Body of pancreas (tissue), 4 donors: ENCODE data around the gene SNX17. TPM values are rescaled to one million over a fixed set of nuclear protein-coding genes. Genes with fewer than 3 reads are reported as not detected.

Experiments used
- ATAC-seq: fragments of 150-250 bp; one replicate; pipeline ENCODE4 v1.9.1; 2016
- DNase-seq, 4 donors: peaks; one replicate each; pipeline ENCODE4 v3.0.0-alpha.2; 2019
- H3K27ac ChIP-seq, 4 donors: fragments of 200-600 bp; sonication (generic); 1 replicate in 3 of 4; 2 replicates in 1 of 4; pipeline versions ENCODE4 v1.5.1 to v1.6.1; 2016 to 2019; ENCODE audit warnings: mild to moderate bottlenecking in 1 of 4, mixed read lengths in 1 of 4, moderate library complexity in 1 of 4
- H3K27me3 ChIP-seq, 2 donors: fragments of 200-600 bp; sonication (generic); one replicate each; pipeline ENCODE4 v1.6.0; 2016; ENCODE audit warnings: mild to moderate bottlenecking in 1 of 2
- H3K36me3 ChIP-seq, 2 donors: fragments of 200-600 bp; sonication (generic); replicated peaks in 1 of 2; 2 replicates each; pipeline ENCODE4 v1.5.1; 2016; ENCODE audit warnings: low read depth in 2 of 2; ENCODE audit not compliant: insufficient read depth in 1 of 2
- H3K4me1 ChIP-seq: fragments of 200-600 bp; sonication (generic); one replicate; pipeline ENCODE4 v1.6.0; 2016
- H3K4me3 ChIP-seq, 2 donors: fragments of 200-600 bp; sonication (generic); 1 replicate in 1 of 2; 2 replicates in 1 of 2; pipeline ENCODE4 v1.5.1; 2016 to 2019
- H3K9me3 ChIP-seq, 3 donors: fragments of 200-600 bp; sonication (generic); 1 replicate in 2 of 3; 2 replicates in 1 of 3; pipeline ENCODE4 v1.5.1; 2016
- POLR2A ChIP-seq, 3 donors: fragments of 450-650 bp; IDR thresholded peaks; one replicate each; pipeline ENCODE4 v1.6.1; 2016; ENCODE audit warnings: antibody characterized with exemption in 3 of 3, mild to moderate bottlenecking in 2 of 3
- WGBS, 2 donors: methylation state at CpG; one replicate each; pipeline ENCODE4 v1.1.5; 2017; 5-methylcytosine and 5-hydroxymethylcytosine counted together
- intact Hi-C: fragments of 100-400 bp; cut with DNase I; formaldehyde crosslinking; loops from one replicate; pipeline ENCODE4 v1.15.1; 2023
- total RNA-seq, 2 donors: library from RNA; depleted of rRNA; stranded (reverse); fragments of >200 nt; gene quantifications; one replicate each; pipeline ENCODE4 v1.1.0, GENCODE V29; 2016
- TF ChIP-seq, protein P1 (sequence below), 7 experiments: fragments of 450-650 bp in 4 of 7; fragments of 200-600 bp in 3 of 7; sonication (generic) in 3 of 7; IDR thresholded peaks; one replicate each; pipeline ENCODE4 v1.5.1; 2016 to 2019; ENCODE audit warnings: antibody characterized with exemption in 7 of 7

The SNX17 gene
- total RNA-seq, 2 donors from 2014 or later: 50.4 to 70.8 TPM

DNA sequence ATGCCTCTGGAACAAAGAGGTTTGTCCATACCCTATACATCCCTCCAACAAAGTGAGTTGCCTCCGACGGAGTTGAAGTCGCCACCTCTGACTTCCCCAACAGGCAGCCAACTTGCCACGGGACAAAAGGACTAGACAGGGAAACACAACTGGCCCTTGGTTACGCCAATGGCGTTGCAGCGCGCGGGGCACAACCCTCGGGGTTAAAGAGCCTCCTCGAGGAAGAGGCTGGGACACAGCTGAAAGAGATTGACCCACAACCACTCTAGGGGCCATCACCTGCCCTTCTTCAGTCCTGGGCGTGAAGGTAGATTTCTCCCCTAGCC lies 14.4 kb upstream of the SNX17 start:
- ATAC-seq (peak; percentile 5), DNase-seq (peak in 3 of 4 donors; percentile 35 to 60 (median 45))
- Histone ChIP-seq H3K4me3 (peak overlapping the region; percentile 72 to 80), H3K4me1 (peaks cover 38% of the 10 kb centered on the region), H3K9me3 (no peaks in the 10 kb centered on the region), H3K27me3 (no peaks in the 10 kb centered on the region), H3K36me3 (no peaks in the 10 kb centered on the region), H3K27ac (peak overlapping the region; percentile 75 to 93 (median 88))
- 0 to 1% methylated on average over 11 of the region's 12 CpGs for WGBS, 2 donors
- TF ChIP-seq, protein P1, sequence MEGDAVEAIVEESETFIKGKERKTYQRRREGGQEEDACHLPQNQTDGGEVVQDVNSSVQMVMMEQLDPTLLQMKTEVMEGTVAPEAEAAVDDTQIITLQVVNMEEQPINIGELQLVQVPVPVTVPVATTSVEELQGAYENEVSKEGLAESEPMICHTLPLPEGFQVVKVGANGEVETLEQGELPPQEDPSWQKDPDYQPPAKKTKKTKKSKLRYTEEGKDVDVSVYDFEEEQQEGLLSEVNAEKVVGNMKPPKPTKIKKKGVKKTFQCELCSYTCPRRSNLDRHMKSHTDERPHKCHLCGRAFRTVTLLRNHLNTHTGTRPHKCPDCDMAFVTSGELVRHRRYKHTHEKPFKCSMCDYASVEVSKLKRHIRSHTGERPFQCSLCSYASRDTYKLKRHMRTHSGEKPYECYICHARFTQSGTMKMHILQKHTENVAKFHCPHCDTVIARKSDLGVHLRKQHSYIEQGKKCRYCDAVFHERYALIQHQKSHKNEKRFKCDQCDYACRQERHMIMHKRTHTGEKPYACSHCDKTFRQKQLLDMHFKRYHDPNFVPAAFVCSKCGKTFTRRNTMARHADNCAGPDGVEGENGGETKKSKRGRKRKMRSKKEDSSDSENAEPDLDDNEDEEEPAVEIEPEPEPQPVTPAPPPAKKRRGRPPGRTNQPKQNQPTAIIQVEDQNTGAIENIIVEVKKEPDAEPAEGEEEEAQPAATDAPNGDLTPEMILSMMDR (IDR thresholded peaks at IDR 0.05): no peak
- no peak for TF ChIP-seq POLR2A (IDR thresholded peaks at IDR 0.05)
- intact Hi-C loops: no loop called here

GRCh38 chr2:27356382-27357181 lies 13.8 kb upstream of the SNX17 start, which contains the start of gene GTF3C2:
Gene GTF3C2 (minus strand): TSS chr2:27356764. CDS start chr2:27343554, 13,210 bp downstream.
- intact Hi-C loops: no loop called here
- peak; percentile 95 to 97 (median 96) for DNase-seq
- WGBS, 2 donors: 0 to 1% methylated on average over 24 to 67 of the region's 67 CpGs

DNA sequence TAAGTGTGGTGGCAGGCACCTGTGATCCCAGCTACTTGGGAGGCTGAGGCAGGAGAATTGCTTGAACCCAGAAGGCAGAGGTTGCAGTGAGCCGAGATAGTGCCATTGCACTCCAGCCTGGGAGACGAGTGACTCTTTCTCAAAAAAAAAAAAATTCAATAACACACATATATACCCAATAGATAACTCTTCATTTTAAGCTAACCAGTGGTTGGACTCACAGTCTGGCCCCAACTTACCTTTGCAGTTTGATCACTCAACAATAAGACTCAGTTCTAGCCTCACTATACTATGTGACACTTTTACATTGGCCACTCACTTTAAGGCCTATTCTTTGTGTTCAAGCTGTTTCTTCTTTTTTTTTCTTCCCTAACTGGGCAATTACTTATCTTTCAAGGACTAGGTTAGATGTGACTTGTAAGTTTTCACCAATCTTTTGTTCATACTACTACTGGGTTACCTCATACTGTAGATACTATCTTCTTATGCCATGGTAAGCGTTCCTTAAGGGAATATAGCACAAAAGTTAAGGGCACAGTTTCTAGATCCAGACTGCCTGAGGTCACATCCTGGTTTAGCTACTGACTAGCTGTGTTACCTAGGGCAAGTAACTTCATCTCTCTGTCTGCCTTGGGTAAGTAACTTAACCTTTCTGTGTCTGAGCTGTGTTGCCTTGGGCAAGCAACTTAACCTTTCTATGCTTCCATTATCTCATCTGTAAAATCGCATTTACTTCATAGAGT lies 7.6 kb upstream of the SNX17 start:
- 84 to 87% methylated on average over 4 of the region's 4 CpGs for WGBS, 2 donors
- Histone ChIP-seq H3K4me1 (peaks cover 8% of the 10 kb centered on the region), H3K27me3 (no peaks in the 10 kb centered on the region), H3K4me3 (no peak overlapping the region), H3K27ac (no peak overlapping the region), H3K36me3 (peaks cover 0 to 28% of the 10 kb centered on the region in 2 donors), H3K9me3 (no peaks in the 10 kb centered on the region)
- no peak for ATAC-seq
- intact Hi-C loops: no loop called here
- DNase-seq: no peak
- TF ChIP-seq, protein P1 (IDR thresholded peaks at IDR 0.05): no peak
- TF ChIP-seq POLR2A (IDR thresholded peaks at IDR 0.05): peak in 1 of 3 donors; percentile 5

More at GRCh38 chr2:27356382-27357181, 13.8 kb upstream of the SNX17 start, which contains the start of gene GTF3C2:
- Histone ChIP-seq H3K36me3 (no peaks in the 10 kb centered on the region), H3K4me1 (peaks cover 38% of the 10 kb centered on the region), H3K27me3 (no peaks in the 10 kb centered on the region), H3K9me3 (no peaks in the 10 kb centered on the region), H3K4me3 (peak within 1 kb of the TSS; percentile 72 to 80), H3K27ac (peak within 1 kb of the TSS; percentile 75 to 93 (median 88))
- ATAC-seq: peak; percentile 97
- TF ChIP-seq, protein P1 (IDR thresholded peaks at IDR 0.05): peak in 3 of 7 experiments; percentile 27 to 36 (median 29)
- no peak for TF ChIP-seq POLR2A (IDR thresholded peaks at IDR 0.05)

DNA sequence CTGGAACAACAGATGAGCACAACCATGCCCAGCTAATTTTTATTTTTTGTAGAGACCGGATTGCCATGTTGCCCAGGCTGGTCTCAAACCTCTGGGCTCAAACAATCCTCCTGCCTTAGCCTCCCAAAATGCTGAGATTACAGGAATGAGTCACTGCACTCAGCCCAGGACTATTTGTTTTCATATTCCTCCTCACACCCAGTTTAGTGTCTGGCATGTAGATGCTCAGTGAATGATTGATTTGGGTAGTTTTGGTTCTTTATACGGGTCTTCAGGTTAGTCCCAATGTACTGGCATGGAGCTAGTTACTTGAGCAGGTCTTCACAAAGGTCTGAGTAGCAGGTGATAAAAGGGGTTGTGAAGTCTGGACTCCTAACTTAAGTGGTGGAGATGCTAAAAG lies 6.5 kb upstream of the SNX17 start:
- intact Hi-C loops: no loop called here
- Histone ChIP-seq H3K4me1 (peaks cover 6% of the 10 kb centered on the region), H3K27ac (no peak overlapping the region), H3K27me3 (no peaks in the 10 kb centered on the region), H3K36me3 (peaks cover 0 to 32% of the 10 kb centered on the region in 2 donors), H3K4me3 (no peak overlapping the region), H3K9me3 (no peaks in the 10 kb centered on the region)
- no peak for DNase-seq
- 59 to 66% methylated on average over 2 of the region's 2 CpGs for WGBS, 2 donors
- TF ChIP-seq POLR2A (IDR thresholded peaks at IDR 0.05): no peak
- TF ChIP-seq, protein P1 (IDR thresholded peaks at IDR 0.05): no peak
- no peak for ATAC-seq
